Sigmoid colon (tissue), 4 donors: ENCODE results near the gene IWS1.

Source experiments
- CTCF ChIP-seq, 4 experiments: fragments of 450-650 bp in 3 of 4; fragments of 200-600 bp in 1 of 4; IDR thresholded peaks; one replicate each; pipeline ENCODE4 v1.5.1; 2016 to 2019; ENCODE audit warnings: antibody characterized with exemption in 4 of 4, mild to moderate bottlenecking in 3 of 4, moderate library complexity in 2 of 4
- POLR2A ChIP-seq, 2 donors: fragments of 450-650 bp; IDR thresholded peaks; one replicate each; pipeline ENCODE4 v1.6.1; 2016; ENCODE audit warnings: antibody characterized with exemption in 2 of 2, mild to moderate bottlenecking in 2 of 2, moderate library complexity in 2 of 2
- POLR2AphosphoS5 ChIP-seq, 4 donors: sonication (generic); formaldehyde crosslinking; IDR thresholded peaks; one replicate each; pipeline ENCODE4 v1.6.1; 2017; ENCODE audit warnings: antibody characterized with exemption in 4 of 4

- TF ChIP-seq CTCF (IDR thresholded peaks at IDR 0.05) (no peak), POLR2A (IDR thresholded peaks at IDR 0.05) (no peak), POLR2AphosphoS5 (IDR thresholded peaks at IDR 0.05) (no peak)
Observed at GRCh38 chr2:127532296-127532695, 6.0 kb upstream of the IWS1 start.
